Transverse colon (tissue), 4 donors: ENCODE results near the gene RGS10. TPM values are rescaled to one million over a fixed set of nuclear protein-coding genes. Genes with fewer than 3 reads are reported as not detected.

Source experiments
- DNase-seq: peaks from one replicate; pipeline ENCODE4 v3.0.0-alpha.2; 2019
- H3K27ac ChIP-seq, 4 donors: fragments of 200-600 bp; sonication (generic); 2 replicates each; pipeline ENCODE4 v1.5.1; 2016 to 2018; ENCODE audit warnings: inconsistent platforms in 4 of 4
- H3K27me3 ChIP-seq: fragments of 200-600 bp; sonication (generic); 2 replicates; pipeline ENCODE4 v1.5.1; 2017; ENCODE audit warnings: inconsistent platforms
- H3K36me3 ChIP-seq, 4 donors: fragments of 200-600 bp; sonication (generic); 2 replicates each; pipeline ENCODE4 v1.5.1; 2017 to 2019; ENCODE audit warnings: inconsistent platforms in 4 of 4
- H3K4me1 ChIP-seq, 4 donors: fragments of 200-600 bp; sonication (generic); 2 replicates each; pipeline ENCODE4 v1.5.1; 2017 to 2020; ENCODE audit warnings: inconsistent platforms in 4 of 4
- H3K4me3 ChIP-seq, 4 donors: fragments of 200-600 bp; sonication (generic); 1 replicate in 1 of 4; 2 replicates in 3 of 4; pipeline versions ENCODE4 v1.5.1 to v1.6.1; 2017 to 2019; ENCODE audit warnings: inconsistent platforms in 4 of 4
- H3K9me3 ChIP-seq, 2 donors: fragments of 200-600 bp; sonication (generic); 2 replicates each; pipeline ENCODE4 v1.5.1; 2017 to 2019; ENCODE audit warnings: inconsistent platforms in 2 of 2
- CTCF ChIP-seq, 5 experiments: fragments of 200-600 bp in 3 of 5; fragments of 450-650 bp in 2 of 5; sonication (generic) in 3 of 5; IDR thresholded peaks; 1 replicate in 2 of 5; 2 replicates in 3 of 5; pipeline ENCODE4 v1.5.1; 2016 to 2017; ENCODE audit warnings: antibody characterized with exemption in 5 of 5, inconsistent platforms in 3 of 5, mild to moderate bottlenecking in 2 of 5, moderate library complexity in 1 of 5
- EP300 ChIP-seq: sonication (generic); formaldehyde crosslinking; IDR thresholded peaks from one replicate; pipeline ENCODE4 v1.6.1; 2017; ENCODE audit warnings: antibody characterized with exemption, low read depth
- POLR2A ChIP-seq: fragments of 450-650 bp; IDR thresholded peaks from one replicate; pipeline ENCODE4 v1.6.1; 2016; ENCODE audit warnings: antibody characterized with exemption, mild to moderate bottlenecking, moderate library complexity
- POLR2AphosphoS5 ChIP-seq, 3 donors: sonication (generic); formaldehyde crosslinking; IDR thresholded peaks; one replicate each; pipeline ENCODE4 v1.6.1; 2016; ENCODE audit warnings: antibody characterized with exemption in 3 of 3
- WGBS, 2 donors: methylation state at CpG; one replicate each; pipeline ENCODE4 v1.1.5; 2018; ENCODE audit warnings: low coverage in 1 of 2; 5-methylcytosine and 5-hydroxymethylcytosine counted together
- in situ Hi-C, 4 donors: fragments of 200-750 bp; cut with MboI; loops; one replicate each; pipeline versions ENCODE4 v1.15.0 to v1.15.1; 2017; ENCODE audit warnings: low sequenced_read_pairs in 3 of 4, low pct_ligation_motif_present in 1 of 4, low pct_unique_long_range_greater_than_20kb in 1 of 4
- intact Hi-C: fragments of 100-400 bp; cut with DNase I; formaldehyde crosslinking; loops from one replicate; pipeline ENCODE4 v1.15.1; 2023; ENCODE audit warnings: low total_unique reads
- total RNA-seq, 4 donors: library from RNA; depleted of rRNA; stranded (reverse); fragments of >200 nt; gene quantifications; one replicate each; pipeline ENCODE4 v1.1.0, GENCODE V29; 2016

The RGS10 gene
- total RNA-seq, 4 donors from 2014 or later: 26.3 to 47.1 (median 38.8) TPM

GRCh38 chr10:119520283-119520682 lies 22.2 kb downstream of the RGS10 start:
- H3K27me3 ChIP-seq: no peaks in the 10 kb centered on the region
- H3K4me3 ChIP-seq: no peak overlapping the region
- H3K4me1 ChIP-seq: peaks cover 0 to 21% (median 2%) of the 10 kb centered on the region in 4 donors
- no peak overlapping the region for H3K27ac ChIP-seq
- no peaks in the 10 kb centered on the region for H3K9me3 ChIP-seq
- 94 to 95% methylated on average over 7 to 16 of the region's 16 CpGs for WGBS, 2 donors
- intact Hi-C loops: no loop called here
- in situ Hi-C loops: no loop called here
- no peaks in the 10 kb centered on the region for H3K36me3 ChIP-seq
- TF ChIP-seq POLR2AphosphoS5 (IDR thresholded peaks at IDR 0.05) (no peak), EP300 (no peak), CTCF (IDR thresholded peaks at IDR 0.05) (no peak), POLR2A (no peak)
- DNase-seq: no peak

DNA sequence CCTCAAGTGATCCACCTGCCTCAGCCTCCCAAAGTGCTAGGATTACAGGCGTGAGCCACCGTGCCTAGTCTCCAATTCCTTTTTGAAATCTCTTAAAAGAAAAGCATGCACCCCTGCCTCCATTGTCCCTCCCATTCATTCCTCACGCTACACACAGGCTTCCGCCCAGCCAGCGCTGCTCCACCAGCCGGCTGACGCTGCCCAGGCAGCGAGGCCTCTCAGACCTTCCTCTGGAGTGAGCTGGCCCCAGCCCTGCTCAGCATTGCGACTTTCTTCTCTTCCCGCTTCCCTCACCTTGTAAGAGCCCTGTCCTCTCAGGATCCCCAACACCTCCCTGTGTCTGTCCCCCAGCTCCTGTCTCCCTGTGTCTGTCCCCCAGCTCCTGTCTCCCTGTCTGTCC lies 23.6 kb downstream of the RGS10 start:
- in situ Hi-C loops: no loop called here
- Histone ChIP-seq H3K4me3 (no peak overlapping the region), H3K4me1 (peaks cover 0 to 21% (median 0%) of the 10 kb centered on the region in 4 donors), H3K27me3 (no peaks in the 10 kb centered on the region), H3K36me3 (no peaks in the 10 kb centered on the region), H3K9me3 (no peaks in the 10 kb centered on the region), H3K27ac (peak overlapping the region in 1 of 4 donors; percentile 64)
- TF ChIP-seq CTCF (IDR thresholded peaks at IDR 0.05) (no peak), POLR2A (no peak), EP300 (no peak)
- DNase-seq: no peak
- 90 to 100% methylated on average over 3 to 10 of the region's 10 CpGs for WGBS, 2 donors
- intact Hi-C loops: no loop called here

DNA sequence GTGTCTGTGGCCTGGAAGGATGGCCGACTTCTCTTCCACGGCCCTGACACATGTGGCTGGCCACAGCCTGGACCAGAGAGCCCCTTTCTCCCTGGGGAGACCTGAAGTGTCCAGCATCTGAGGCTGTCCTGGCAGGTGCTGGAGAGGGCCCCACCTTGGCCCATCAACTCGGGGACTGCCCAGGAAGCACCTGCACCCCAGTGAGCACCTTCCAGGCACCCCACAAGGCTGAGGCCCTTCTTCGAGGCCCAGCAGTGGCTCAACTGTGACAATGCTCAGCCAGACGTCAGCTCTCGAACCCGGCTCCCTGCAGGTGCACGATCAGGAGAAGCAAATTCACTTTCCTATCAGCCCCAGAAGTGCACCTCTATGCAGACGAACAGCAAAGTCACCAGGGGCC lies 24.3 kb downstream of the RGS10 start:
- intact Hi-C loops: no loop called here

More for the DNA sequence above, 24.3 kb downstream of the RGS10 start:
- WGBS, 2 donors: 58% methylated on average over 8 of the region's 9 CpGs; no CpG with 5 or more reads in 1 of the 2 donors
- H3K9me3 ChIP-seq: no peaks in the 10 kb centered on the region
- no peak overlapping the region for H3K4me3 ChIP-seq
- no peak for DNase-seq
- H3K27me3 ChIP-seq: no peaks in the 10 kb centered on the region
- TF ChIP-seq POLR2A (no peak), POLR2AphosphoS5 (IDR thresholded peaks at IDR 0.05) (no peak), CTCF (IDR thresholded peaks at IDR 0.05) (no peak), EP300 (no peak)
- H3K27ac ChIP-seq: peak overlapping the region; percentile 64 to 74 (median 66)
- in situ Hi-C loops: no loop called here
- H3K36me3 ChIP-seq: no peaks in the 10 kb centered on the region
- peaks cover 0 to 21% (median 0%) of the 10 kb centered on the region in 4 donors for H3K4me1 ChIP-seq
